Measurements from ENCODE around the gene PPCDC. TPM values are rescaled to one million over a fixed set of nuclear protein-coding genes. Genes with fewer than 3 reads are reported as not detected.

Gene PPCDC
- total RNA-seq, 3 donors from 2014 or later = 12.4 to 18.9 (median 18.2) TPM

DNA sequence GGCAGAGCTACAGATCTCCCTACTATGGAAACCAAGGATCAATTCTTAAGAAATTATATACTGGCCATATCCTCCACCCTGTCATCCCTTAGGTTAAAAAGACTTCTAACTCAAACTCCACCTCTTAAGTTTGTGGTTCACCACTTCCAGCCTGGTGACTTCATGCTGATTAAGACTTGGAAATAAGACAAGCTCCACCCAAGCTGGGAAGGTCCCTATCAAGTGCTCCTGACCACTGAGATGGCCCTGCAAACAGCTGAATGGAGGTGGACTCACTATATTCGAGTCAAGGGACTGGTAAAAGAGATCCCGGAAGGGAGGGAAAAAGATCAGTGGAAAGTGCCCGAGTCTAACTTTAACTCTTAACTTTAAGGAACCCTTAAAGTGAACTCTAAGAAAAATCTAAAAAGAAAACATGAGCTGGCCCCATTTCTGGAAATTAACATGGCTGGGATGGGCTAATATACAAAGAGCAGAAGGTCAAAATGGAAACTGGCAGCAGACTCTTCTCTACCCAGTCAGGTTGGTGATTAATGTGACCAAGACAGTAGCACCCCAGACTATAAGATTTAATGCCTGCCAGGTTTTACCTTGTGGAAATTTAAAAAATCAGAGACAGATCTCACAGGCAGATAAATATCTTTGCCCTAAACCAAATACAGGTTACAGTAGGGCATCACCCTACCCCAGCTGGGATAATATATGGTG is 43.9 kb downstream of the PPCDC start:
- Histone ChIP-seq H3K4me1 (ENCODE audit: low read depth) (no peaks in the 10 kb centered on the region), H3K4me3 (no peak overlapping the region), H3K36me3 (ENCODE audit: low read depth) (no peaks in the 10 kb centered on the region), H3K9me3 (no peaks in the 10 kb centered on the region)
- TF ChIP-seq, protein P1, sequence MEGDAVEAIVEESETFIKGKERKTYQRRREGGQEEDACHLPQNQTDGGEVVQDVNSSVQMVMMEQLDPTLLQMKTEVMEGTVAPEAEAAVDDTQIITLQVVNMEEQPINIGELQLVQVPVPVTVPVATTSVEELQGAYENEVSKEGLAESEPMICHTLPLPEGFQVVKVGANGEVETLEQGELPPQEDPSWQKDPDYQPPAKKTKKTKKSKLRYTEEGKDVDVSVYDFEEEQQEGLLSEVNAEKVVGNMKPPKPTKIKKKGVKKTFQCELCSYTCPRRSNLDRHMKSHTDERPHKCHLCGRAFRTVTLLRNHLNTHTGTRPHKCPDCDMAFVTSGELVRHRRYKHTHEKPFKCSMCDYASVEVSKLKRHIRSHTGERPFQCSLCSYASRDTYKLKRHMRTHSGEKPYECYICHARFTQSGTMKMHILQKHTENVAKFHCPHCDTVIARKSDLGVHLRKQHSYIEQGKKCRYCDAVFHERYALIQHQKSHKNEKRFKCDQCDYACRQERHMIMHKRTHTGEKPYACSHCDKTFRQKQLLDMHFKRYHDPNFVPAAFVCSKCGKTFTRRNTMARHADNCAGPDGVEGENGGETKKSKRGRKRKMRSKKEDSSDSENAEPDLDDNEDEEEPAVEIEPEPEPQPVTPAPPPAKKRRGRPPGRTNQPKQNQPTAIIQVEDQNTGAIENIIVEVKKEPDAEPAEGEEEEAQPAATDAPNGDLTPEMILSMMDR (IDR thresholded peaks at IDR 0.05) = no peak
- intact Hi-C loops (cut with DNase I, micrococcal nuclease) = no loop called here
- ATAC-seq (no peak), DNase-seq (no peak)

DNA sequence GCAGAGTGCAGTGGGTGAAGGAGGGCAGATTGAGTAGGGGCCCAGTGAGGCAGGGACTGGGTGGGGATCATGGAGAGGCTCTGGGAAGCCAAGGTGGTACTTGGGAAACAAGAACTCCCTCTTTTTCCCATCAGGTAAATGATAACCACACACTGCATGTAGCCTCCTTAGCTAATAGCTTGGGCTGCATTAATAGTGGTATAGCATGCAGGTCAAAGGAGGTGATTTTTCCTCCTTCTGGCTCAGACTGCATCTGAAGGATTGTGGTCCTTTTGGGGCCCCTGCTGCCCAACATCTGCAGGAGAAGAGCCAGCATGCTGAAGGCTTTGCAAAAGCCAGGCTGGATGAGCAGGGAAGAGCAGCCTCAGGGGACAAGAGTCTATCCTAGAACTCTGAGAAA is 45.4 kb downstream of the PPCDC start:
- Histone ChIP-seq H3K9me3 (no peaks in the 10 kb centered on the region), H3K4me1 (ENCODE audit: low read depth) (no peaks in the 10 kb centered on the region), H3K4me3 (no peak overlapping the region), H3K36me3 (ENCODE audit: low read depth) (no peaks in the 10 kb centered on the region)
- no peak for DNase-seq
- TF ChIP-seq, protein P1 (IDR thresholded peaks at IDR 0.05) = no peak
- intact Hi-C loops (cut with DNase I, micrococcal nuclease) = no loop called here
- no peak for ATAC-seq

DNA sequence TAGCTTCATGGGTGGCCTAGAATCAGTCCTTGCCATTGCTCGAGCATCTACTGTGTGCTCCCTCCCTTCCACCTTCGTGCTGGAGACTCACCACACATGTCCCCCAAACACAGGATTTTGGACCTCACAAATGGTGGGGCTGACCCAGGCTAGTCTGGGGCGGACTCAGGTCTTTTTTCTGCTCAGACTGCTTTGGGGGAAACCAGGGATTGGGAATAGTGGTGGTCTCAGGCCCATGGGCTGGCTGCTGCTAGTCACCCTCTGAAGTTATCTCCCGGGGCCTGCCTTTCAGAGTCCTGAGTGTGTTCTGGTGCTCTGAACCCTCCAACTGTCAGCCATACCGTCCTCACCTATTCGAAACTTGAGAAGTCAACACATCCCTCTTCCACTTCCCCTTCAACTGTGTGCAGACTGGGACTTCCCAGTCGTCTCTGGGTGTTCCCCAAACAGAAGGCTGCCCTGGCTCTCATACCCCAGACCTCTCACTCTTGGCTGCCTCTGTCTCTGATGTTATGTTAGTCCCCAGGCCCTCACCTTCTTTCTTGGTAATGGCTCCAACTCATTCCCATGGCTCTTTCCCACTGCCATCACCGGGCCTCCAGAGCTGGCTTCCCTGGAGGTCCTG is 46.0 kb downstream of the PPCDC start:
- no peak for DNase-seq
- TF ChIP-seq, protein P1 (IDR thresholded peaks at IDR 0.05) = no peak
- no peaks in the 10 kb centered on the region for H3K36me3 ChIP-seq (ENCODE audit: low read depth)
- H3K4me1 ChIP-seq (ENCODE audit: low read depth) = no peaks in the 10 kb centered on the region
- intact Hi-C loops (cut with DNase I, micrococcal nuclease) = no loop called here
- peak; percentile 83 for ATAC-seq
- no peaks in the 10 kb centered on the region for H3K9me3 ChIP-seq
- no peak overlapping the region for H3K4me3 ChIP-seq

DNA sequence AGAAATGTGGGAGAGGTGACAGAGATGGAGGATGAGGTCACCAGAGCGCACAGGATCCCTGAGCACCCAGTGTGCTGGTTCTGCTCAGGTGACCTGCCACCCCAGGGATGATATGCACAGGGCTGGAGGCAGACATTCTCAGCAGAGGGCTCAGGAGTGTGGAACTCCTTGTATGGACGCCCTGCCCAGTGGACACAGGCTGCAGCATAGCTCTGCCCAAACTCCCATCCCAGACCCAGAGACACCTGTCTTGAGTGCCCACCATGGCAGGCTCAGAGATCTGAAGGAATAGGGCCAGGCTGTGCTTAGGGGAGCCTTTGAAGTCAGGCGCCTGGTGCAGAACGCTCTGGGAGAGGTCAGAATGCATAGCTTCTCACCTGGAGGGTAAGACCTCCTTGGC is 47.3 kb downstream of the PPCDC start:
- Histone ChIP-seq H3K4me1 (ENCODE audit: low read depth) (no peaks in the 10 kb centered on the region), H3K36me3 (ENCODE audit: low read depth) (no peaks in the 10 kb centered on the region), H3K9me3 (no peaks in the 10 kb centered on the region), H3K4me3 (no peak overlapping the region)
- ATAC-seq (no peak), DNase-seq (no peak)
- intact Hi-C loops (cut with DNase I, micrococcal nuclease) = no loop called here
- TF ChIP-seq, protein P1 (IDR thresholded peaks at IDR 0.05) = no peak

DNA sequence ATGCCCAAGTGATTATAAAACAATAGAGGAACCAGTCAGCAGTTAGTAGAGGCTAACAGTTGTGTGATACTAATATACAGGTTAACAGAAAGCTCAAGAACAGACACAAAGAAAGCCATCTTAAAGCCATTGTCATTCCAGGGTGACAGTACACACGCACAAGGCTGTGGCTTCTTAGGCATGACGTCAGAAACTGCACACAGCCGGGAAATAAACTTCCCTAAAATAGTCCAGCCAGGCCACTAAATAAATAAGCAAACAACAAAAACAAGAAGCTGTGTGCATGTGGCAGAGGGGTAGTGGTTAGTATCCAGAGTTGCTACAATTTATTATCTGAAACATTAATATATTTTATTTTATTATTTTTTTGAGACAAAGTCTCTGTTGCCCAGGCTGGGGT is 49.8 kb downstream of the PPCDC start:
- H3K9me3 ChIP-seq = no peaks in the 10 kb centered on the region
- DNase-seq = no peak
- H3K36me3 ChIP-seq (ENCODE audit: low read depth) = no peaks in the 10 kb centered on the region
- peak; percentile 31 for ATAC-seq
- H3K4me3 ChIP-seq = no peak overlapping the region
- TF ChIP-seq, protein P1 (IDR thresholded peaks at IDR 0.05) = no peak
- intact Hi-C loops (cut with DNase I, micrococcal nuclease) = no loop called here
- no peaks in the 10 kb centered on the region for H3K4me1 ChIP-seq (ENCODE audit: low read depth)

Measured in mucosa of descending colon (tissue), 3 donors.